SK-N-SH (cell line): ENCODE measurements around the gene STK36. TPM values are rescaled to one million over a fixed set of nuclear protein-coding genes. Genes with fewer than 3 reads are reported as not detected.

Source experiments
- CTCF ChIA-PET: fragments of 300-600, 350-600 bp; formaldehyde crosslinking; extraction: SDS; loops from one replicate; lab custom pipeline; 2021; lab: Yijun Ruan, JAX
- POLR2A ChIA-PET: fragments of 350-600 bp; sonication (Branson Sonifier 250); formaldehyde crosslinking; extraction: SDS; loops from one replicate; lab custom pipeline; 2020; ENCODE audit warnings: antibody characterized with exemption, inconsistent platforms; lab: Yijun Ruan, JAX
- DNase-seq: peaks from one replicate; pipeline ENCODE4 v3.0.0; 2012
- H2AFZ ChIP-seq: fragments of 200-600 bp; sonication (generic); 2 replicates; pipeline ENCODE4 v1.8.1; 2016; ENCODE audit warnings: antibody characterized with exemption, mild to moderate bottlenecking, low read depth
- H3F3A ChIP-seq: fragments of 200-600 bp; sonication (generic); replicated peaks from 2 replicates; pipeline ENCODE3; 2016; ENCODE audit warnings: antibody characterized with exemption, mild to moderate bottlenecking; ENCODE audit not compliant: insufficient read depth
- H3K27ac ChIP-seq, 2 experiments: fragments of 200-500 bp in 1 of 2; fragments of 200-600 bp in 1 of 2; sonication (Bioruptor generic) in 1 of 2; sonication (generic), shearing (Covaris generic) in 1 of 2; 2 replicates each; pipeline versions ENCODE4 v1.5.1 to v1.6.1; 2014 to 2016; ENCODE audit warnings: low read depth in 2 of 2, inconsistent platforms in 1 of 2, low read length in 1 of 2, mild to moderate bottlenecking in 1 of 2, mixed read lengths in 1 of 2
- H3K27me3 ChIP-seq: fragments of 200-600 bp; sonication (generic), shearing (Covaris generic); 2 replicates; pipeline ENCODE4 v1.6.1; 2016; ENCODE audit warnings: mixed run types; ENCODE audit not compliant: insufficient read depth
- H3K36me3 ChIP-seq, 2 experiments: fragments of 200-500 bp in 1 of 2; fragments of 200-600 bp in 1 of 2; sonication (Bioruptor generic) in 1 of 2; sonication (generic) in 1 of 2; replicated peaks in 1 of 2; 2 replicates each; pipeline versions ENCODE3 to v1.5.1; 2014 to 2016; ENCODE audit warnings: low read length in 1 of 2, mild to moderate bottlenecking in 1 of 2; ENCODE audit not compliant: insufficient read depth in 2 of 2, control insufficient read depth in 1 of 2
- H3K4me1 ChIP-seq, 2 experiments: fragments of 200-500 bp in 1 of 2; fragments of 200-600 bp in 1 of 2; sonication (Bioruptor generic) in 1 of 2; sonication (generic), shearing (Covaris generic) in 1 of 2; 2 replicates each; pipeline versions ENCODE4 v1.5.1 to v1.6.1; 2014 to 2016; ENCODE audit warnings: low read depth in 1 of 2, low read length in 1 of 2, mixed run types in 1 of 2; ENCODE audit not compliant: insufficient read depth in 2 of 2, control insufficient read depth in 1 of 2
- H3K4me2 ChIP-seq: fragments of 200-600 bp; sonication (generic), shearing (Covaris generic); 2 replicates; pipeline ENCODE4 v1.6.1; 2017; ENCODE audit warnings: mixed run types
- H3K4me3 ChIP-seq, 2 experiments: fragments of 200-500 bp in 1 of 2; fragments of 200-600 bp in 1 of 2; sonication (Bioruptor generic) in 1 of 2; sonication (generic), shearing (Covaris generic) in 1 of 2; 2 replicates each; pipeline versions ENCODE4 v1.5.1 to v1.8.1; 2014 to 2016; ENCODE audit warnings: low read depth in 2 of 2, inconsistent platforms in 1 of 2, low read length in 1 of 2, mild to moderate bottlenecking in 1 of 2, mixed read lengths in 1 of 2, moderate library complexity in 1 of 2
- H3K79me2 ChIP-seq: fragments of 200-600 bp; sonication (generic); 2 replicates; pipeline ENCODE4 v1.8.1; 2017; ENCODE audit warnings: mild to moderate bottlenecking; ENCODE audit not compliant: insufficient read depth
- H3K9ac ChIP-seq: fragments of 200-600 bp; sonication (generic); 2 replicates; pipeline ENCODE4 v1.6.1; 2017; ENCODE audit warnings: mixed run types
- H3K9me2 ChIP-seq: fragments of 200-600 bp; sonication (generic); 2 replicates; pipeline ENCODE4 v1.6.1; 2017; ENCODE audit warnings: mixed run types
- H3K9me3 ChIP-seq: fragments of 200-600 bp; sonication (generic); 2 replicates; pipeline ENCODE4 v1.6.1; 2017; ENCODE audit warnings: mixed run types, mild to moderate bottlenecking, moderate library complexity
- H4K20me1 ChIP-seq: fragments of 200-600 bp; sonication (generic); 2 replicates; pipeline ENCODE4 v1.6.1; 2017; ENCODE audit warnings: mild to moderate bottlenecking, mixed run types; ENCODE audit not compliant: insufficient read depth
- CHD2 ChIP-seq: fragments of 150-350 bp; IDR thresholded peaks from 2 replicates; pipeline ENCODE4 v1.6.1; 2018; ENCODE audit warnings: low read length; ENCODE audit not compliant: partially characterized antibody
- CTCF ChIP-seq: fragments of 200-600 bp; sonication (generic); IDR thresholded peaks from 2 replicates; pipeline ENCODE4 v1.6.1; 2017; ENCODE audit warnings: antibody characterized with exemption, mild to moderate bottlenecking, moderate library complexity
- EP300 ChIP-seq, 2 experiments: IDR thresholded peaks; 2 replicates each; pipeline versions ENCODE4 v1.4.0 to v1.6.1; 2012; ENCODE audit warnings: borderline replicate concordance in 1 of 2, low read depth in 1 of 2, low read length in 1 of 2
- EZH2phosphoT487 ChIP-seq: fragments of 200-600 bp; sonication (generic); IDR thresholded peaks from 2 replicates; pipeline ENCODE4 v1.6.1; 2017; ENCODE audit warnings: low read depth, mixed run types, mild to moderate bottlenecking, antibody characterized with exemption, moderate library complexity, borderline replicate concordance
- FOSL2 ChIP-seq: IDR thresholded peaks from 2 replicates; pipeline ENCODE4 v1.4.0; 2012; ENCODE audit warnings: low read depth, mild to moderate bottlenecking, moderate library complexity, borderline replicate concordance
- FOXJ3 ChIP-seq: sonication (generic); formaldehyde crosslinking; IDR thresholded peaks from 2 replicates; pipeline ENCODE4 v1.5.1; 2020; ENCODE audit warnings: mild to moderate bottlenecking, missing genetic modification reagents
- FOXM1 ChIP-seq: IDR thresholded peaks from 2 replicates; pipeline ENCODE4 v1.4.0; 2012; ENCODE audit warnings: low read depth, mild to moderate bottlenecking
- GATA2 ChIP-seq: sonication (generic); formaldehyde crosslinking; IDR thresholded peaks from 2 replicates; pipeline ENCODE4 v1.5.0; 2020; ENCODE audit warnings: mild to moderate bottlenecking, missing genetic modification reagents
- MEF2A ChIP-seq: IDR thresholded peaks from 2 replicates; pipeline ENCODE4 v1.4.0; 2012; ENCODE audit warnings: low read depth, borderline replicate concordance
- MXI1 ChIP-seq: IDR thresholded peaks from 2 replicates; pipeline ENCODE4 v1.6.1; 2012; ENCODE audit warnings: mild to moderate bottlenecking, low read depth, low read length, improper control_type of control experiment
- NRF1 ChIP-seq: IDR thresholded peaks from 2 replicates; pipeline ENCODE4 v1.6.1; 2012; ENCODE audit warnings: low read depth, mild to moderate bottlenecking, low read length
- POLR2AphosphoS5 ChIP-seq: IDR thresholded peaks from 2 replicates; pipeline ENCODE4 v1.6.1; 2012; ENCODE audit warnings: low read depth, low read length
- RFX5 ChIP-seq: IDR thresholded peaks from 2 replicates; pipeline ENCODE4 v1.6.1; 2012; ENCODE audit warnings: mild to moderate bottlenecking, improper control_type of control experiment, low read length
- TAF1 ChIP-seq: IDR thresholded peaks from 2 replicates; pipeline ENCODE4 v1.6.1; 2012; ENCODE audit warnings: low read depth, mild to moderate bottlenecking, low read length, moderate library complexity, borderline replicate concordance
- TCF12 ChIP-seq: IDR thresholded peaks from 2 replicates; pipeline ENCODE4 v1.4.0; 2012
- TEAD4 ChIP-seq: IDR thresholded peaks from 2 replicates; pipeline ENCODE4 v1.4.0; 2012; ENCODE audit warnings: mild to moderate bottlenecking, borderline replicate concordance; ENCODE audit not compliant: insufficient read depth
- WGBS: methylation state at CpG from one replicate; pipeline ENCODE4 v1.1.6; 2017; ENCODE audit warnings: low lambda C conversion rate; 5-methylcytosine and 5-hydroxymethylcytosine counted together
- polyA plus RNA-seq, 3 experiments: library from polyadenylated mRNA; depleted of rRNA; stranded (reverse); fragments of >200 nt; gene quantifications; 2 replicates each; pipeline ENCODE4 v1.2.3, GENCODE V29; 2012
- TF ChIP-seq, protein P1 (sequence below): IDR thresholded peaks from 2 replicates; pipeline ENCODE4 v1.6.1; 2012; ENCODE audit warnings: mild to moderate bottlenecking, low read depth, low read length, moderate library complexity
- TF ChIP-seq, protein P2 (sequence below): fragments of 150-350 bp; IDR thresholded peaks from 2 replicates; pipeline ENCODE4 v1.6.1; 2016; ENCODE audit warnings: mild to moderate bottlenecking, low read depth, low read length
- TF ChIP-seq, protein P3 (sequence below): IDR thresholded peaks from 2 replicates; pipeline ENCODE4 v1.4.0; 2012; ENCODE audit warnings: low read depth, borderline replicate concordance

The STK36 gene
- polyA plus RNA-seq, 1 of the 3 experiments (the other 2 are of a cell fraction) = 53.5 TPM

- Histone ChIP-seq H3K4me1 (peaks cover 0 to 2% of the 10 kb centered on the region in 2 experiments; a peak in 1 of 4 replicates), H3K36me3 (peaks cover 0 to 29% of the 10 kb centered on the region in 2 experiments), H3K27me3 (no peaks in the 10 kb centered on the region), H3K4me3 (no peak overlapping the region), H3F3A (peaks cover 3% of the 10 kb centered on the region), H3K79me2 (peaks cover 97% of the 10 kb centered on the region), H3K9me3 (peaks cover 11% of the 10 kb centered on the region; the same call in 1 of the 2 replicates), H4K20me1 (peaks cover 8% of the 10 kb centered on the region; the same call in 1 of the 2 replicates), H2AFZ (no peak overlapping the region), H3K9ac (no peak overlapping the region), H3K4me2 (no peak overlapping the region), H3K9me2 (no peaks in the 10 kb centered on the region), H3K27ac (no peak overlapping the region)
- DNase-seq = no peak
- TF ChIP-seq TAF1 (no peak), EZH2phosphoT487 (no peak), FOXM1 (no peak), MXI1 (no peak), POLR2AphosphoS5 (no peak), CTCF (no peak), FOSL2 (no peak), CHD2 (no peak), GATA2 (no peak), NRF1 (no peak), TEAD4 (no peak), TCF12 (no peak), FOXJ3 (CRISPR knock-in tag) (no peak), RFX5 (no peak), MEF2A (no peak), EP300 (IDR thresholded peaks at IDR 0.05; ENCODE audit: borderline replicate concordance in 1 of 2, low read depth in 1 of 2, low read length in 1 of 2) (no peak)
- TF ChIP-seq, protein P1, sequence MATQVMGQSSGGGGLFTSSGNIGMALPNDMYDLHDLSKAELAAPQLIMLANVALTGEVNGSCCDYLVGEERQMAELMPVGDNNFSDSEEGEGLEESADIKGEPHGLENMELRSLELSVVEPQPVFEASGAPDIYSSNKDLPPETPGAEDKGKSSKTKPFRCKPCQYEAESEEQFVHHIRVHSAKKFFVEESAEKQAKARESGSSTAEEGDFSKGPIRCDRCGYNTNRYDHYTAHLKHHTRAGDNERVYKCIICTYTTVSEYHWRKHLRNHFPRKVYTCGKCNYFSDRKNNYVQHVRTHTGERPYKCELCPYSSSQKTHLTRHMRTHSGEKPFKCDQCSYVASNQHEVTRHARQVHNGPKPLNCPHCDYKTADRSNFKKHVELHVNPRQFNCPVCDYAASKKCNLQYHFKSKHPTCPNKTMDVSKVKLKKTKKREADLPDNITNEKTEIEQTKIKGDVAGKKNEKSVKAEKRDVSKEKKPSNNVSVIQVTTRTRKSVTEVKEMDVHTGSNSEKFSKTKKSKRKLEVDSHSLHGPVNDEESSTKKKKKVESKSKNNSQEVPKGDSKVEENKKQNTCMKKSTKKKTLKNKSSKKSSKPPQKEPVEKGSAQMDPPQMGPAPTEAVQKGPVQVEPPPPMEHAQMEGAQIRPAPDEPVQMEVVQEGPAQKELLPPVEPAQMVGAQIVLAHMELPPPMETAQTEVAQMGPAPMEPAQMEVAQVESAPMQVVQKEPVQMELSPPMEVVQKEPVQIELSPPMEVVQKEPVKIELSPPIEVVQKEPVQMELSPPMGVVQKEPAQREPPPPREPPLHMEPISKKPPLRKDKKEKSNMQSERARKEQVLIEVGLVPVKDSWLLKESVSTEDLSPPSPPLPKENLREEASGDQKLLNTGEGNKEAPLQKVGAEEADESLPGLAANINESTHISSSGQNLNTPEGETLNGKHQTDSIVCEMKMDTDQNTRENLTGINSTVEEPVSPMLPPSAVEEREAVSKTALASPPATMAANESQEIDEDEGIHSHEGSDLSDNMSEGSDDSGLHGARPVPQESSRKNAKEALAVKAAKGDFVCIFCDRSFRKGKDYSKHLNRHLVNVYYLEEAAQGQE = no peak
- TF ChIP-seq, protein P2, sequence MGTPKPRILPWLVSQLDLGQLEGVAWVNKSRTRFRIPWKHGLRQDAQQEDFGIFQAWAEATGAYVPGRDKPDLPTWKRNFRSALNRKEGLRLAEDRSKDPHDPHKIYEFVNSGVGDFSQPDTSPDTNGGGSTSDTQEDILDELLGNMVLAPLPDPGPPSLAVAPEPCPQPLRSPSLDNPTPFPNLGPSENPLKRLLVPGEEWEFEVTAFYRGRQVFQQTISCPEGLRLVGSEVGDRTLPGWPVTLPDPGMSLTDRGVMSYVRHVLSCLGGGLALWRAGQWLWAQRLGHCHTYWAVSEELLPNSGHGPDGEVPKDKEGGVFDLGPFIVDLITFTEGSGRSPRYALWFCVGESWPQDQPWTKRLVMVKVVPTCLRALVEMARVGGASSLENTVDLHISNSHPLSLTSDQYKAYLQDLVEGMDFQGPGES = no peak
- TF ChIP-seq, protein P3, sequence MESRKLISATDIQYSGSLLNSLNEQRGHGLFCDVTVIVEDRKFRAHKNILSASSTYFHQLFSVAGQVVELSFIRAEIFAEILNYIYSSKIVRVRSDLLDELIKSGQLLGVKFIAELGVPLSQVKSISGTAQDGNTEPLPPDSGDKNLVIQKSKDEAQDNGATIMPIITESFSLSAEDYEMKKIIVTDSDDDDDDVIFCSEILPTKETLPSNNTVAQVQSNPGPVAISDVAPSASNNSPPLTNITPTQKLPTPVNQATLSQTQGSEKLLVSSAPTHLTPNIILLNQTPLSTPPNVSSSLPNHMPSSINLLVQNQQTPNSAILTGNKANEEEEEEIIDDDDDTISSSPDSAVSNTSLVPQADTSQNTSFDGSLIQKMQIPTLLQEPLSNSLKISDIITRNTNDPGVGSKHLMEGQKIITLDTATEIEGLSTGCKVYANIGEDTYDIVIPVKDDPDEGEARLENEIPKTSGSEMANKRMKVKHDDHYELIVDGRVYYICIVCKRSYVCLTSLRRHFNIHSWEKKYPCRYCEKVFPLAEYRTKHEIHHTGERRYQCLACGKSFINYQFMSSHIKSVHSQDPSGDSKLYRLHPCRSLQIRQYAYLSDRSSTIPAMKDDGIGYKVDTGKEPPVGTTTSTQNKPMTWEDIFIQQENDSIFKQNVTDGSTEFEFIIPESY = no peak
- ChIA-PET POLR2A (no interaction called here), CTCF (interaction anchor here (1.0 to 4.2 kb wide), 5 partner anchors 11 to 125 kb away, joined by 3 to 31 read pairs (median 4); partner anchors contain the start of gene TTLL4)
- 48% methylated on average over 1 of the region's 1 CpG for whole genome bisulfite sequencing
Observed at GRCh38 chr2:218722419-218722818, 50.5 kb downstream of the STK36 start.
